Ecto neural progenitor cell (in vitro differentiated cells): ENCODE results near the gene EXTL2.
"Not testable (repeated sequence)": the region's sequence is repeated elsewhere in the genome, so short reads cannot be mapped to it uniquely, and the experiment has no call there.

ENCODE experiments used
- DNase-seq: peaks from one replicate; pipeline ENCODE4 v3.0.0-alpha.2; 2018; ENCODE audit warnings: low spot score

The EXTL2 gene

GRCh38 chr1:100902365-100902764, 7.7 kb upstream of the EXTL2 start:
- no peak for DNase-seq

DNA sequence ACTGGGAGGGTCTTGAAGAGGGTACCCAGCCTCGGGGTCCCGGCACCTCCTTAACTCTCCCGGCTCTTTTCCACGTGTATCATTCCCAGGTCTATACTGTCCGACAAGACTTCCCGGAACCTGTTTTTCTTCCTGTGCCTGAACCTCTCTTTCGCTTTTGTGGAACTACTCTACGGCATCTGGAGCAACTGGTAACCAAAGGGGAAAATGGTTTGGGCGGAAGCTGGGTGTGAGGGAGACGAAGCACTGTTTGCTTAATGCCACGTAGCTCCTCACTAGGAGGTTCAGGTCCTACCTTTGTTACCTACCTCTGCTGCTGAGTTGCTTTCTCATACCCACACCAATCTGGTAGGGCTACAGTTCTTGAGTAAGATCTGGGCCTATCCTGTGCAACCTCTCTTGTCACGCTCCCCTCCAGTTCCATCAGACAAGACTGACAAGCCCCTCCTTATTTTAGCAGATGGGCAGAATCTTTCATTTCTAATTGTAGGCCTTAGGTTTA, 1.9 kb upstream of the EXTL2 start:
- no peak for DNase-seq

GRCh38 chr1:100895540-100896480, 1.2 kb upstream of the EXTL2 start, which contains the start of gene SLC30A7:
TSS of gene SLC30A7 (plus strand) at chr1:100896090. CDS start at chr1:100896263, 173 bp downstream.
- peak; percentile 92 for DNase-seq

- no peak for DNase-seq
These were observed 924 bp downstream of the EXTL2 start for GRCh38 chr1:100893718-100894117.

- no peak for DNase-seq
These were observed 2.1 kb downstream of the EXTL2 start for GRCh38 chr1:100892554-100892953.

GRCh38 chr1:100891380-100891779, 3.3 kb downstream of the EXTL2 start:
- DNase-seq: no peak

DNA sequence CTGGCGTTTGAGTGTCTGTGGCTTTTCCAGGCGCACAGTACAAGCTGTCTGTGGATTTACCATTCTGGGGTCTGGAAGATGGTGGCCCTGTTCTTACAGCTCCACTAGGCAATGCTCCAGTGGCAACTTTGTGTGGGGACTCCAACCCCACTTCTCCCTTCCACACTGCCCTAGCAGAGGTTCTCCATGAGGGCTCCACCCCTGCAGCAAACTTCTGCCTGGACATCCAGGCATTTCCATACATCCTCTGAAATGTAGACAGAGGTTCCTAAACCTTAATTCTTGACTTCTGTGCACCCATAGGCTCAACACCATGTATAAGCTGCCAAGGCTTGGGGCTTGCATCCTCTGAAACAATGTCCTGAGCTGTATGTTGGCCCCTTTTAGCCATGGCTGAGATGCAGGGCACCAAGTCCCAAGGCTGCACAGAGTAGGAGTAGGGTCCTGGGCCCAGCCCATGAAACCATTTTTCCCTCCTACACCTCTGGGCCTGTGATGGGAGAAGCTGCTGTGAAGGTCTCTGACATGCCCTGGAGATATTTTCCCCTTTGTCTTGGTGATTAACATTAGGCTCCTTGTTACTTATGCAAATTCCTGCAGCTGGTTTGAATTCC, 4.7 kb downstream of the EXTL2 start:
- DNase-seq: not testable (repeated sequence)

- not testable (repeated sequence) for DNase-seq
These were observed 5.6 kb downstream of the EXTL2 start for GRCh38 chr1:100889007-100889406.

DNA sequence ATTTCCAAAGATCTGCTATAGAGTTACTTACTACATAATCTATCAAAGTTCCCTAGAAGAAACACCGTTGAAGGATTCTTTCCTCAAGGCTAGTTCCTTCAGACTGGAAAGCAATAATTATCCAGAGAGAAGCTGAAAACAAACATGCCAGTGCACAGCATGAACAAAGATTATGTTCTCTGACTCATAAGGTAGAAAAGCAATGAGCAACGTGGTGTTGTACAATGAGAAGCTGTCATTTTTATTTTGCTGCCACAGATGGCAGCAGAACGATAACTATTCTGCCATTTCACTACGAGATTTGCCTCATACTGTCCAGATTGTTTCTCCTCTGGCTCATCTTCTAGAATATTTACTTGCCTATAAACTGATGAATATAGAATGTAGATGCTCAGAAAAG, 10.7 kb downstream of the EXTL2 start:
- no peak for DNase-seq

DNA sequence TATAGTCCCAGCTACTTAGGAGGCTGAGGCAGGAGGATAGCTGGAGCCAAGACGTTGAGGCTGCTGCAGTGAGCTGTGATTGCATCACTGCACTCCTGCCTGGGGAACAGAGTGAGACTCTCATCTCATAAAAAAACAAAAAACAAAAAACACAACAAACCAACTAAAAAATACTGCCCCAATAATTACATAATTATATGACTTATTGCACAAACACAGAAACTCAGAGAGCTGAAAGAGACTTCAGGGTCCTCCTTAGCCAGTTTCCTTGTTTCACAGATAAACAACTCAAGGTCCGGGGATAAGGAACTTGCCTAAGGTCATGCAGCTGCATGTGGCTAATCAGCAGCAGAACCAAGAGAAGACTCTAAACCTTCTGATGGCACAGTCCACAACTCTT, 11.9 kb downstream of the EXTL2 start:
- no peak for DNase-seq

- no peak for DNase-seq
These were observed 13.0 kb downstream of the EXTL2 start for GRCh38 chr1:100881687-100882086.

- DNase-seq: no peak
These were observed 15.2 kb downstream of the EXTL2 start for GRCh38 chr1:100879422-100879821.

DNA sequence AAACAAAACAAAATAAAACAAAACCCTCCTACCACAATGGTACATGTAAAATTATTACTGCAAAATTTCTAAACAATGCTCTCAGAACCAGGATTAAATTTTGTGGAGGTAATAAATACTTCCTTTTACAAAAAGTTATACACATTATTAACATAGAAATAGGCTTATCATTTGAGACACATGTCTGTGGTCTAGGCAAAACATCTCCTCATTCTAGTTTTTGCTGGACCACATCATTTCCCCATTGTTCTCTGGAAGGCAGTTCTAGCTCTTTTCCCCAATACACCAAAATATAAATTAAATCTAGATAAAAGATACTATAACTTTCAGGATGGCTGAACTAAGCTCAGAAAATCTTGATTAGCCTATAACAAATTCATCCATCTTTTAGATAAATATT, 18.4 kb downstream of the EXTL2 start:
- DNase-seq: no peak

DNA sequence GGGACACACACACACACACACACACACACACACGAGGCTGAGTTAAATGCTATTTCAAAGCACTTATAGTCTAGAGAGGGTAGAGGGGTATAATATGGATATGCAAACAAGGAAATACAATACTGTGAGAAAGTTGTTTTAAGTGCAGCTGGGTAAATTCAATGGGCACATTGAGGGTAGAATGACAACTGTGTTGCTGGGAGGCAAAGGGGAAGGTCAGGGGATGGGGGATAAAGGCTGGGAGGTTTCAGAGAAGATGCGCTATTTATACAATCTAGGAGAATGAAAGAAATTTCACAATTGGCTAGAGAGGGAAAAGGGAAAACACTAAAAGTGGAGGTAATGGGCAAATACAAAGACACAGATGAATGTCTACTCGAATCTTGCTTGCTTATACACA, 19.4 kb downstream of the EXTL2 start:
- no peak for DNase-seq

GRCh38 chr1:100874433-100874832, 20.2 kb downstream of the EXTL2 start:
- no peak for DNase-seq

DNA sequence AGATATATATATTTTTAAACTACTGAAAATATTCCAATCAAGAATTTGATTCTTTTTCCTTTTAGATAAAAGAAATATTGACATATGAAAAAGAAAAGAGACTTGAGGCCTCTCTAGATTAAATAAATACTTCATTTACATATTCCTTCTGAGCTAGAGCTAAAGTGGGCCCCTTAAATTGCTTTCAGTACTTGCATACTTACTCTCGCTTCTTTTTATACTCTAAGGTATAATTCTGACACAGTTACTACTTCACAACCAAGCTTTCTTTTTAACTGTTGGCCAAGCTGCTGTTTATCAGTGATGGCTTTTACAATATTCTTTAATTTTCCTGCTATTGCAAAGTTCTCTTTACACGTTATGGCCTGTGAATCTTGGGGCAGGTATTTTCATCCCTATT, 24.6 kb downstream of the EXTL2 start:
- no peak for DNase-seq

DNA sequence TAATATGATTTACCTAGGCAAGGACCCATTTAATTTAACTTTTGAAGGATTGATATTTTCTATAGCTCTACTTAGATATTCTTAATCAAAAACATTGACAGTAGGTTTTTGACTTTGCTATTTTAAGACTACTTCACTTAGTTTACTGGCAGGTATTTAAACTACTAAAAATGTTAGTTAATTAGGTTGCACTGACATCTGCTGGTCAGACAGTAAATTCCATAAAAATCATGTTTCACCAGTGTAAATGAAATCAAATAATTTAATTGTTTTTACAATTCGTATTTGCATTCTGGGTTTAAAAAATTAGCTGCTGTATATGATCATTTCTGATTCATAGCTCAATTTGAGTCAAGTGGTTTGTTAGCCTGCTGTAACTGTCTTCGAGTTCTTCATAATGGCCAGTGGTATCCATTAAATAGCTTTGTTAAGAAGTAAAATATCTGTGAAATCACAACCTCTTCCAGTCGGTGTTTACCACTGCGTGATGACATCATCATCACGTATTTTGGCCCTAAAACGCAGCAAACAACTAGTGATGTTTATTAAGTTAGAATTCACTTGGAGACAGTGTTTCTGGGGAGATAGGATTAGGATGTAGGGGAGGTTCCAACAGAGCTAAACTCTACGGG, 26.2 kb downstream of the EXTL2 start:
- DNase-seq: no peak

DNA sequence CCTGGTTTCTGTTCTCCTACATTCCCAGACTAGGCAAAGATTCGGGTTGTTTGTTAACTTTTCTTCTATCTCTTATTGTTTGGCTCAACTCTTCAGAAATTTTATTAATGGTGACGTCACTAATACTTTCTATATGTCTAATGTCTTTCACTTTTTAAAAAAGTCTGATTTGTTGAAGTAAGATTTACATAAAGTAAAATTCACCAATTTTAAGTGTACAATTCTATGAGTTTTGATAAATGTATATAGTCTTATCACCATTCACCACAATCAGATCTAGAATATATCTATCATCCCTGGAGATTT, 27.8 kb downstream of the EXTL2 start:
- no peak for DNase-seq

DNA sequence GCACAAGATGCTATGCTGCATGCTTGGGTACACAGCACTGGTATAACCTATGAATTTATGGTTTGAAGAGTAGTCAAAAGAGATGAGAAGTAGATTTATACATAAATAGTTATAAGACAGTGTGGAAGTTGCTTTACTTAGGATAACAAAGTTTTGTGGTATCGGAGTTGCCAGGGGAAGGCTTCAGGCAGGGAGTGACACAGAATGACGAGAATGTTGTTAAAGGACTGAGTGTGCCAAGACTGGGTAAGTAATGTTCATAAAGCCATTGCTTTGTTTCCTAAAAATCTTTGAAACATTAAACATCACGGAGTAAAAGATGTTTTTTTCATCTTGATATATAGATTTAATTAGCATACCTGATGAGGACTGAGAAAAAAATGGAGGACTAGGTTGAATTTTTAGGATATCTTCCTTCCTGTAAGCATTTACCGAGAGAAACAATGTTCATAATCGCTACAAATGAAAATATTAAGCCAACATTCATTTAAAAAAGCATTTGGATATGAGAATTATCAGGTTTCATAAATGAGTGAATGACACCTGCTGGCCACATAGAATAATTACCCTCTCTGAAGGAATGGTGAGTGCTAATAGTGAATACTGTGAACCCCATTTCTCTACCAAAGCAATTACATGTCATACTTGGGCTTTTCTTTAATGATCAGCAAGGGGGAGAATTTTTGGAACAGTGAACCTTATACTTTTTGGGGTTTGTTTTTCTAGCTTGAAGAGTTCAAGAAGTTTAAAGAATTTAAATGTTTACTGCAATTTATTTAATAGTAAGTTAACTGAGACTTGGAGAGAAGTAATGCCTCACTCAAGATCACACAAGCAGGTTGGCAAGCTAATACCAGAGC, 28.4 kb downstream of the EXTL2 start:
- no peak for DNase-seq

- no peak for DNase-seq
These were observed 32.1 kb downstream of the EXTL2 start for GRCh38 chr1:100862591-100862990.

GRCh38 chr1:100861379-100861778, 33.3 kb downstream of the EXTL2 start:
- DNase-seq: no peak

DNA sequence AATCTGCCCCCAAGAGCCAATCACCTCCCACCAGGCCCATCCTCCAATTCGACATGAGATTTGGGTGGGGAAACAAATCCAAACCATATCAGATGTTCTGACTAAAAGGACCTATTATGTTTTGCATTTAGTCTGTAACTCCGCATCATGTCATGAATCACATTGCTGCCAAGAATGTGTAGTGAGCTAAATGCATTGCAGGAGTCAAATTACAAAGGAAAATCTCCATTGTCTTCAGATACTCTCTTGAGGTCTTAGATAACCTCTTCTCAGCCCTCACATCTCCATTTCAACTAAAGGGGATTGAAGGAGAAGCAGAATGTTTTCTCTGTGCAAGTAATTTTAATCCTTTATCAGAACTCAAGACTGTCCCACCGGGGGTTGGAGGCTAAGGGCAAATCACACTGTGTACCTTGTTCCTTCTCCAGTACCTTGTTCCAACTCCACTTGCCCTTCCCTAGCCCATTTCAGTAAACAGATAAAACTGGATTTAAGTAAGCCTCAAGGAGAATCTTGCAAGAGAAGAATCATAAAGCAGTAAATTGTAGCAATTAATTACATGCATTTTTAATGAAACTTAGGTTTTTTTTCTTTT, 34.1 kb downstream of the EXTL2 start:
- no peak for DNase-seq
